NCI-H2171 treated with DMSO at 0.1 percent for 48 hours (cell line): ENCODE data around the gene KRT81.
"Not testable (repeated sequence)": the region's sequence is repeated elsewhere in the genome, so short reads cannot be mapped to it uniquely, and the experiment has no call there.

Source experiments
- DNase-seq: peaks from one replicate; lab custom pipeline; 2025; lab: John Stamatoyannopoulos, UW

KRT81 gene

DNA sequence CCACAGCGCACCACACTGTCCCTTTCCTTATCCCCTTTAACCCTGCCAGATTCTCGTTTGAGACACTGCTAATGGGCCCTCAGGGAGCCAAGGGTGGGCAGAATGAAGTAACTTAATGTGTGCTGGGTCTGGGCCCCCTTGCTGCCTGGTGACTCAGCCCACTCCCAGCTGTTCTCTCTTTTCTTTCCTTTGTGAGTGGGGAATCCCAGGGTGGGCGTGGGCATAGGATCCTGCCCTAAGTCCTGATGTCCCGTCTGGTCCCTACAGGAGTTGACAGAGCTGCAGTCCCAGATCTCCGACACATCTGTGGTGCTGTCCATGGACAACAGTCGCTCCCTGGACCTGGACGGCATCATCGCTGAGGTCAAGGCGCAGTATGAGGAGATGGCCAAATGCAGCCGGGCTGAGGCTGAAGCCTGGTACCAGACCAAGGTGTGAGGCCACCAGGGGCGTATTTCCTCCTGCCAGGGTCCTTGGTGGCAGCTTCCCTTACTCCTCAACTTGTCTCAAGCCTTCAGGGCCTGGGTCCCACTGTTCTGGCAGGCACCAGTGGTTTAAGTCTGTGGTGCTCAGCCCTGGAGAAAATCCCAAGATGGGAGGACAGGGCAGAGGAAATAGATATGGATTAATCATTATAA lies 50.0 kb downstream of the KRT81 start:
- DNase-seq = peak; percentile 45

DNA sequence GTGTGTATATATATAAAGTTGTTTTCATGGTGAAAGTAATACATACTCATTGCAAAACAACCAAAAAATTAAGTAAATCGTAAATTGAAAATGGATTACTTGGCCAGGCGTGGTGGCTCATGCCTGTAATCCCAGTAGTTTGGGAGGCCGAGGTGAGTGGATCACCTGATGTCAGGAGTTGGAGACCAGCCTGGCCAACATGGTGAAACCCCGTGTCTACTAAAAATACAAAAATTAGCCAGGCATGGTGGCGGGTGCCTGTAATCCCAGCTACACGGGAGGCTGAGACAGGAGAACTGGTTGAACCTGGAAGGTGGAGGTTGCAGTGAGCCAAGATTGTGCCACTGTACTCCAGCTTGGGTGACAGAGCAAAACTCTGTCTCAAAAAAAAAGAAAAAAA lies 51.1 kb downstream of the KRT81 start:
- not testable (repeated sequence) for DNase-seq

DNA sequence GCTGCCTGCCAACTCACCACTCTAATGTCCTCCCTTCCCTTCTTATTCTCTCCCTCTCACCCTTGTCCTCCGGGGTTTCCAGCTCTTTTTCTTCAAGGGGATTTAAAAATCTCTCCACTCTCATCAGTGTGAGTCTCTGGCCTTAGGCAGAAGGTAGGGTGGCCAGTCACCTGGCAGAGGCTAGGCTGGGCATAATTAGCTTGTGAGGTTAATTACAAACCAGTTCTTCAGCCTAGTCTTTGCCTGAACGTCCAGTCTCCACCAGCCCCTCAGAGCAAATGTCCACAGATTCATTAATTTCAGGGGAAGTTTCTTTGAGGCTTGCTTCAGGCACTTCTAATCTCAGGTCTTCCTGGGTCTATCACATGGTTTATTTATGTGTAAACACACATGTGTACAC lies 51.6 kb downstream of the KRT81 start:
- no peak for DNase-seq

DNA sequence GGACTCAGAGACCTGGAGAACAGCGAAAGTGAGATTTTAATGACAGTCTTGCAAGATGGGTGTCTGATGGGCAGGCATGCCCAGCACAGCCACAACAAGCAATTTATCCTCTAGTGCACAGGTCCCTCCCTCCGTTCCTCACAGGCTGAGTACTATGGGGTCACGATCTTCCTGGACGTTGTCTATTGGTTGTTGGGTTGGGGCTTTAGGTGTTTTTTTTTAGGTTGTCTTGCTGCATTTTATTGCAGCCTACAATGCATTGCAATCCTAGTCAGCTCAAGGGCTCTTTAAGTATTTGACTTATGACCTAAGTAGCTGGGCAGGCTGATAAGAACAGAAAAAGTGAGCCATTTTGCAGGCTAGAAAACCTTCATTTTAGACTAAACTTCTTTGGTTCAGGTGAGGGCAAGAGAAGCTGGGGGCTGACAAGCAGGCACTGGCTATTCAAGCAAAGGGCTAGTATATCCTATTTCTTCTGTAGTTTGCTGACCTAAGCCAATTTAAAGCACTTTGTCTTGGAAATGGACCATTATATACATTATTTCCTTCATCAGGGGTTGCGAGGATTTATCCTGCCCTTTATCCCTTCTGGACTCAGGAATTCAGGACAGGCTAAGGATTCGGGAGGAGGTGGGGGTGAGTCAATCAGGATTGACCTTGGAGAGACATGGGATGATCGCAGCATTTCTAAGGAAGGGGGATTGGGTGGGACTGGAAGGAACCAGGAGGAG lies 52.3 kb downstream of the KRT81 start:
- DNase-seq = no peak

DNA sequence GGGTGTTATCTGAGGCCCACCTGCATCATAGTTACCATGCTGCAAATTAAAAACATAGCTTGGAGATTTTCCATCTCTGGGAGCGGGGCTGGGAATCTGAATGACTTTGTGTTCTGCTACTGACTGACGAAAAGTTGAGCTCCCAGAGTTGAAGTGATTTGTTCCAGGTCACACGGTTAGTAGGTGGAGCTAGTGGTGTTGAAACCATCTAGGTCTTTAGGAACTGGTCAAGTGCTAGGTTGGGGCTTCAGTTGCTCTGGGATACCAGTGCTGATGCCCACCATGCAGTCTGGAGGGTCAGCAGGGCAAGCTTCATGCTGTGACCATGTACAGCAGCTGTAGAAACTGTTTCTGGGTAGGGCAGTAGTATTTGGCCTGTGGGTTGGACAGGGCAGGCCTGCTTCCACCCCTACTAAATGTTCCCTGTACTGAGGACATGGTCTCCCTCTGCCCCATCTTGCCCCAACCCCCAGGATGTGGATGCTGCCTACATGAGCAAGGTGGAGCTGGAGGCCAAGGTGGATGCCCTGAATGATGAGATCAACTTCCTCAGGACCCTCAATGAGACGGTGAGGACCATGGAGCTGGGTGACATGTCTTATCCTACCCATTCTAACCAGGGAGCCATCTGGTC lies 53.0 kb downstream of the KRT81 start:
- DNase-seq = no peak

DNA sequence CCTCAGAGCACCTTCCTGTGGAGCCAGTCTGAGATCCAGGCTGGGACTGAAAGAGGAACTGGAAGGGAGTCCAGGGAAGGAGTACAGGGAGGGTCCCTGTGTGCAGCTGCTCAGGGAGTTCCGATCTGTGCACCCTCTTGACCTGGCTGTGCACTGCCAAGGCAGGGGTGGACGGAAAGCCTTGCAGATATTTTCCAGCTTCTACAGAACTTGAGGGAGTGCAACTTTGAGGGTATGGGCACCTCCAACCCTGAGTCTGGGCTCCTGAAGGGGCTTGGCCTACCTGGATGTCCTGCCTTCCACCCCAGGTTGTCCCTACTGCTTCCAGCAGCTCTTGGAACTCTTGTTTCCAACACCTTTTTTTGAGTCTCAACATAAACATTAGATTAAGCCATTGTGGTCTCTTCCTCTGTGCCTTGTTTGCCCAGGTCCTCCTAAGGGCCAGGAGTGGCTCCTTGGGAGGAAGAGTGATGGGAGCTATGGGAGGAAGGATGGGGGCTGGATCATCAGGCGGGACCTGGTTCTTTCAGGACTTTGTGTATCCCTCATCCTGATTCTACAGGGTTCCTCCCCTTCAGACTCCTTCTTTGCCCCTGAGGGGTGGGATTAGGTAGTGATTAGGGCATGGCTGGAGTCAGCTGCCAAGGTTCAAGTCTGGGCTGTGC lies 54.8 kb downstream of the KRT81 start:
- DNase-seq = no peak
